ENCODE results near the gene BRAF. TPM values are rescaled to one million over a fixed set of nuclear protein-coding genes. Genes with fewer than 3 reads are reported as not detected.
"Not testable (repeated sequence)": the region's sequence is repeated elsewhere in the genome, so short reads cannot be mapped to it uniquely, and the experiment has no call there.

BRAF gene
- total RNA-seq, 2 donors from 2014 or later = 45.7 to 46.7 TPM

- Mint-ChIP-seq H3K4me3 (no peak overlapping the region), H3K27me3 (ENCODE audit: insufficient read depth) (no peaks in the 10 kb centered on the region)
These were observed 38.9 kb downstream of the BRAF start for GRCh38 chr7:140885735-140886334.

GRCh38 chr7:140883378-140883777, 41.4 kb downstream of the BRAF start:
- Mint-ChIP-seq H3K9me3 (peaks cover under 1% of the 10 kb centered on the region), H3K4me3 (no peak overlapping the region), H3K27me3 (ENCODE audit: insufficient read depth) (no peaks in the 10 kb centered on the region), H3K36me3 (ENCODE audit: low read depth) (peaks cover 12% of the 10 kb centered on the region), H3K27ac (no peak overlapping the region), H3K4me1 (no peaks in the 10 kb centered on the region)
- no CpG with 5 or more reads among the region's 1 CpG for WGBS, 2 experiments (ENCODE audit: insufficient coverage in 1 of 2, insufficient read length in 1 of 2)
- H3K4me1 ChIP-seq (ENCODE audit: control insufficient read depth, insufficient read depth, low read length) = no peaks in the 10 kb centered on the region
- DNase-seq = no peak
- H3K27ac ChIP-seq (ENCODE audit: low read depth, low read length) = no peak overlapping the region
- peaks cover 2% of the 10 kb centered on the region for H3K9me3 ChIP-seq (ENCODE audit: control insufficient read depth, low read length)
- no peak overlapping the region for H3K9ac ChIP-seq (ENCODE audit: extremely low read depth, low read length, poor library complexity, severe bottlenecking)
- H3K27me3 ChIP-seq (ENCODE audit: control insufficient read depth, insufficient read depth, low read length, poor library complexity, severe bottlenecking) = no peaks in the 10 kb centered on the region
- TF ChIP-seq CTCF (conservative IDR thresholded peaks at IDR 0.05) = no peak
- no peak overlapping the region for H3K4me3 ChIP-seq (ENCODE audit: low read length)
- H3K36me3 ChIP-seq (ENCODE audit: control insufficient read depth, insufficient read depth, low read length) = no peaks in the 10 kb centered on the region

More at GRCh38 chr7:140885735-140886334, 38.9 kb downstream of the BRAF start:
- Mint-ChIP-seq H3K4me1 (no peaks in the 10 kb centered on the region), H3K9me3 (no peaks in the 10 kb centered on the region), H3K27ac (no peak overlapping the region), H3K36me3 (ENCODE audit: low read depth) (peaks cover 2% of the 10 kb centered on the region)
- 100% methylated on average over 1 of the region's 1 CpG; no CpG with 5 or more reads in 1 of the 2 experiments for WGBS, 2 experiments (ENCODE audit: insufficient coverage in 1 of 2, insufficient read length in 1 of 2)
- no peak for TF ChIP-seq CTCF (conservative IDR thresholded peaks at IDR 0.05)
- H3K9ac ChIP-seq (ENCODE audit: extremely low read depth, low read length, poor library complexity, severe bottlenecking) = no peak overlapping the region
- no peak overlapping the region for H3K4me3 ChIP-seq (ENCODE audit: low read length)
- H3K4me1 ChIP-seq (ENCODE audit: control insufficient read depth, insufficient read depth, low read length) = no peaks in the 10 kb centered on the region
- H3K27ac ChIP-seq (ENCODE audit: low read depth, low read length) = no peak overlapping the region
- no peaks in the 10 kb centered on the region for H3K27me3 ChIP-seq (ENCODE audit: control insufficient read depth, insufficient read depth, low read length, poor library complexity, severe bottlenecking)
- no peaks in the 10 kb centered on the region for H3K36me3 ChIP-seq (ENCODE audit: control insufficient read depth, insufficient read depth, low read length)
- no peaks in the 10 kb centered on the region for H3K9me3 ChIP-seq (ENCODE audit: control insufficient read depth, low read length)
- no peak for DNase-seq

GRCh38 chr7:140882834-140883233, 41.9 kb downstream of the BRAF start:
- not testable (repeated sequence) for H3K4me1 ChIP-seq (ENCODE audit: control insufficient read depth, insufficient read depth, low read length); H3K27ac ChIP-seq (ENCODE audit: low read depth, low read length); H3K27me3 Mint-ChIP-seq (ENCODE audit: insufficient read depth); H3K9me3 ChIP-seq (ENCODE audit: control insufficient read depth, low read length); H3K9me3 Mint-ChIP-seq; H3K9ac ChIP-seq (ENCODE audit: extremely low read depth, low read length, poor library complexity, severe bottlenecking); DNase-seq; H3K4me3 Mint-ChIP-seq; H3K4me3 ChIP-seq (ENCODE audit: low read length); H3K36me3 ChIP-seq (ENCODE audit: control insufficient read depth, insufficient read depth, low read length); H3K4me1 Mint-ChIP-seq; H3K27me3 ChIP-seq (ENCODE audit: control insufficient read depth, insufficient read depth, low read length, poor library complexity, severe bottlenecking); H3K27ac Mint-ChIP-seq
- WGBS, 2 experiments (ENCODE audit: insufficient coverage in 1 of 2, insufficient read length in 1 of 2) = 100% methylated on average over 1 of the region's 2 CpGs; no CpG with 5 or more reads in 1 of the 2 experiments
- H3K36me3 Mint-ChIP-seq (ENCODE audit: low read depth) = peaks cover 13% of the 10 kb centered on the region

Data from endodermal cell (in vitro differentiated cells).